K562 (cell line): ENCODE measurements around the gene ACAP3. TPM values are rescaled to one million over a fixed set of nuclear protein-coding genes. Genes with fewer than 3 reads are reported as not detected.

ENCODE experiments used
- BACH1 ChIP-seq: fragments of 200-800 bp; sonication (Bioruptor generic); IDR thresholded peaks from 2 replicates; pipeline ENCODE4 v1.6.1; 2016; ENCODE audit warnings: missing genetic modification characterization, missing compliant biosample characterization
- CBX5 ChIP-seq: IDR thresholded peaks from 2 replicates; pipeline ENCODE4 v1.6.1; 2014; ENCODE audit warnings: low read depth, borderline replicate concordance
- CEBPB ChIP-seq: fragments of 450-650 bp; IDR thresholded peaks from 2 replicates; pipeline ENCODE4 v1.6.1; 2016; ENCODE audit warnings: missing genetic modification characterization, missing compliant biosample characterization
- CTBP1 ChIP-seq: fragments of 450-650 bp; IDR thresholded peaks from 2 replicates; pipeline ENCODE4 v1.6.1; 2016; ENCODE audit warnings: borderline replicate concordance
- CXXC5 ChIP-seq: fragments of 250-450 bp; sonication (Bioruptor Pico); IDR thresholded peaks from 2 replicates; pipeline ENCODE4 v1.8.0; 2022; ENCODE audit warnings: inconsistent platforms, mild to moderate bottlenecking, moderate library complexity
- FOXA3 ChIP-seq, 2 experiments: fragments of 450-650 bp in 1 of 2; sonication (generic) in 1 of 2; formaldehyde crosslinking; IDR thresholded peaks in 1 of 2; conservative IDR thresholded peaks in 1 of 2; 2 replicates each; pipeline versions ENCODE4 v1.4.0 to v1.8.0; 2020 to 2022; ENCODE audit warnings: mild to moderate bottlenecking in 2 of 2, missing genetic modification reagents in 1 of 2
- HNRNPL ChIP-seq: fragments of 200-400 bp; formaldehyde crosslinking; IDR thresholded peaks from 2 replicates; pipeline ENCODE4 v1.6.1; 2017; ENCODE audit warnings: low read depth, mild to moderate bottlenecking, low read length
- KLF16 ChIP-seq: IDR thresholded peaks from 2 replicates; pipeline ENCODE4 v1.6.1; 2016; ENCODE audit warnings: antibody characterized with exemption
- NR1H2 ChIP-seq: sonication (generic); formaldehyde crosslinking; IDR thresholded peaks from 2 replicates; pipeline ENCODE4 v1.4.0; 2020; ENCODE audit warnings: mild to moderate bottlenecking, missing genetic modification reagents
- NRF1 ChIP-seq, 2 experiments: fragments of 450-650 bp; IDR thresholded peaks in 1 of 2; conservative IDR thresholded peaks in 1 of 2; 2 replicates each; pipeline ENCODE4 v1.6.1; 2014; ENCODE audit warnings: mild to moderate bottlenecking in 2 of 2
- PYGO2 ChIP-seq: fragments of 450-650 bp; IDR thresholded peaks from 2 replicates; pipeline ENCODE4 v1.6.1; 2016; ENCODE audit warnings: mild to moderate bottlenecking, missing genetic modification characterization, moderate library complexity, missing compliant biosample characterization
- SAFB ChIP-seq: fragments of 200-400 bp; formaldehyde crosslinking; IDR thresholded peaks from 2 replicates; pipeline ENCODE4 v1.6.1; 2017; ENCODE audit warnings: low read depth, low read length, borderline replicate concordance
- SP1 ChIP-seq: sonication (generic); formaldehyde crosslinking; IDR thresholded peaks from 2 replicates; pipeline ENCODE4 v1.8.1; 2022; ENCODE audit warnings: mild to moderate bottlenecking, missing genetic modification reagents
- SP2 ChIP-seq: IDR thresholded peaks from 2 replicates; pipeline ENCODE4 v1.6.1; 2011; ENCODE audit warnings: mild to moderate bottlenecking, low read depth, low read length, moderate library complexity; ENCODE audit not compliant: poor library complexity, severe bottlenecking; ENCODE audit errors: extremely low read depth
- STAT5A ChIP-seq: IDR thresholded peaks from 2 replicates; pipeline ENCODE4 v1.6.1; 2012; ENCODE audit warnings: low read length, inconsistent platforms, borderline replicate concordance
- SUPT5H ChIP-seq: fragments of 450-650 bp; IDR thresholded peaks from 2 replicates; pipeline ENCODE4 v1.6.1; 2016
- TBP ChIP-seq: optimal IDR thresholded peaks from 2 replicates; pipeline ENCODE3; 2011; ENCODE audit warnings: low read depth, low read length, improper control_type of control experiment
- TEAD4 ChIP-seq, 2 experiments: sonication (generic) in 1 of 2; formaldehyde crosslinking in 1 of 2; IDR thresholded peaks; 2 replicates each; pipeline versions ENCODE4 v1.6.1 to v1.8.0; 2012 to 2022; ENCODE audit warnings: borderline replicate concordance in 1 of 2, inconsistent platforms in 1 of 2, low read length in 1 of 2, mild to moderate bottlenecking in 1 of 2, missing genetic modification reagents in 1 of 2
- ZC3H11A ChIP-seq: IDR thresholded peaks from 2 replicates; pipeline ENCODE4 v1.6.1; 2012; ENCODE audit warnings: low read depth, low read length, improper control_type of control experiment
- ZNF253 ChIP-seq: fragments of 250-450 bp; sonication (Bioruptor Pico); conservative IDR thresholded peaks from 2 replicates; pipeline ENCODE4 v1.6.1; 2021; ENCODE audit warnings: mild to moderate bottlenecking
- polyA plus RNA-seq, 8 experiments: library from polyadenylated mRNA; depleted of rRNA in 4 of 8; stranded (reverse) in 5 of 8; unstranded in 3 of 8; fragments of >200 nt; fragmentation: Nextera tagmentation in 2 of 8; fragmentation: Illumina TruSeq in 1 of 8; extraction: Ambion mirVana in 2 of 8; extraction: Trizol in 1 of 8; gene quantifications; 2 replicates each; pipeline versions ENCODE4 v1.2.1 to v1.2.3, GENCODE V29; 2011 to 2014; ENCODE audit warnings: inconsistent platforms in 1 of 8, missing spikeins in 1 of 8
- total RNA-seq, 7 experiments: library from RNA; depleted of rRNA in 6 of 7; stranded (reverse); fragments of >200 nt in 6 of 7; fragmentation: Illumina TruSeq in 2 of 7; extraction: Trizol in 2 of 7; gene quantifications; 2 replicates each; pipeline versions ENCODE4 v1.2.1 to v1.2.3, GENCODE V29; 2011 to 2021; ENCODE audit warnings: low replicate concordance in 1 of 7
- TF ChIP-seq, protein P1 (sequence below): fragments of 450-650 bp; formaldehyde crosslinking; IDR thresholded peaks from 2 replicates; pipeline ENCODE4 v1.4.0; 2020; ENCODE audit warnings: mild to moderate bottlenecking, moderate library complexity
- TF ChIP-seq, protein P2 (sequence below): fragments of 250-450 bp; sonication (Bioruptor Pico); IDR thresholded peaks from 2 replicates; pipeline ENCODE4 v1.8.0; 2022; ENCODE audit warnings: moderate library complexity, mild to moderate bottlenecking, inconsistent platforms
- TF ChIP-seq, protein P3 (sequence below): fragments of 250-450 bp; sonication (Bioruptor Pico); IDR thresholded peaks from 2 replicates; pipeline ENCODE4 v1.4.0; 2020; ENCODE audit warnings: mild to moderate bottlenecking, moderate library complexity
- TF ChIP-seq, protein P4 (sequence below): fragments of 250-450 bp; sonication (Bioruptor Pico); IDR thresholded peaks from 2 replicates; pipeline ENCODE4 v1.8.0; 2022; ENCODE audit warnings: inconsistent platforms, mild to moderate bottlenecking, moderate library complexity, borderline replicate concordance

The ACAP3 gene
- total and polyA plus RNA-seq, 9 of the 15 experiments (the other 6 are each of a cell fraction or from before 2014, with no cell fraction given): 0.01 to 49.0 (median 12.0) TPM

DNA sequence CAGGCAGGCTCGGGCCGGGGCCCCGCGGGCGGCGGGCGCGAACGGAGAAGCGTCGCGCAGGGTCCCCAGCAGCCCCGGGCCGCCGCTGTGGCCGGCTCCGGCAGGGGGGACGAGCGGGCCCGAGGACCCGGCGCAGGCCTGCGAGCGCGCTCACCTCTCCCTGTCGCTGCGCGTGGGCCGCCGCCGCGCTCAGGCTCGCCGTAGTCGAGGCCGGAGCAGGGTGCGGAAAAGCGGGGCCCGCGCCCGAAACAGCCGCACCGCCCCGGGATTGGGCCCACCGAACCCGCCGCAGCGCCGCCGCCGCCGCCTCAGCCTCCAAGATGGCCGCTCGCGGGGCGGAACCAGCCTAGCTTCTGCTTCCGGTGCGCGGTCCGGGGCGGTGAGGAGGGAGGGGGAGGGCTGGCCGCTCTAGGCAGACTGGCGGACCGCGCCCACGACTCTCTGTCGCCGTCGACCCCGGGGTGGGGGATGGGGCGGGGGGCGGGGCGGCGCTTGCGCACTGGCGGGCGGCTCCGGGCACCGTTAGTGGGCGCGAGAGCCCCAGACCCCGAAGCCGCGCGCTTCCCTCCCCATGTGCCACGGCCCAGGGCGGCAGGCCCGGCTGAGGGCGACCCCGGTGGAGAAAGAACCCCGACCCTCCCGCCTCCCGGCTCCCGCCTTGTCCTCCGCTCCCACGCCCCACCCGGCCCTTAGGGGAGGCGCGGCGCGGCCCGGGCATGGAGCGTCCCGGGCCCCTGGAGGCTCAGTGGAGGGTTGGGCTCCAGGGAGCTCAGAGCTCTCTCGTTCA, 34.0 kb downstream of the ACAP3 start, which contains the start of gene UBE2J2 (continued):
- peak; percentile 97 for TF ChIP-seq SP2
- 0 out of 2 replicates have a peak, but pooled peaks have one; percentile 45 for TF ChIP-seq SAFB
- TF ChIP-seq KLF16: no peak
- TF ChIP-seq STAT5A: no peak
- peak in 1 of 2 experiments; percentile 58; a peak in 2 of 4 replicates for TF ChIP-seq FOXA3 (CRISPR knock-in tag; conservative IDR thresholded peaks at IDR 0.05 in 1 of 2, IDR thresholded peaks at IDR 0.05 in 1 of 2)
- TF ChIP-seq PYGO2 (tag): no peak
- TF ChIP-seq HNRNPL: peak; percentile 62; the same call in 1 of the 2 replicates
- TF ChIP-seq ZNF253 (CRISPR knock-in tag): no peak
- TF ChIP-seq, protein P1, sequence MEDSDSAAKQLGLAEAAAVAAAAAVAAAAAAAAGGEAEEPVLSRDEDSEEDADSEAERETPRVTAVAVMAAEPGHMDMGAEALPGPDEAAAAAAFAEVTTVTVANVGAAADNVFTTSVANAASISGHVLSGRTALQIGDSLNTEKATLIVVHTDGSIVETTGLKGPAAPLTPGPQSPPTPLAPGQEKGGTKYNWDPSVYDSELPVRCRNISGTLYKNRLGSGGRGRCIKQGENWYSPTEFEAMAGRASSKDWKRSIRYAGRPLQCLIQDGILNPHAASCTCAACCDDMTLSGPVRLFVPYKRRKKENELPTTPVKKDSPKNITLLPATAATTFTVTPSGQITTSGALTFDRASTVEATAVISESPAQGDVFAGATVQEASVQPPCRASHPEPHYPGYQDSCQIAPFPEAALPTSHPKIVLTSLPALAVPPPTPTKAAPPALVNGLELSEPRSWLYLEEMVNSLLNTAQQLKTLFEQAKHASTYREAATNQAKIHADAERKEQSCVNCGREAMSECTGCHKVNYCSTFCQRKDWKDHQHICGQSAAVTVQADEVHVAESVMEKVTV (CRISPR knock-in tag): no peak
- TF ChIP-seq TBP: peak; percentile 5
- TF ChIP-seq NR1H2: no peak; the same call in 1 of the 2 replicates
- TF ChIP-seq TEAD4 (IDR thresholded peaks at IDR 0.05; ENCODE audit: low read length): no peak
- no peak for TF ChIP-seq TEAD4 (CRISPR knock-in tag; IDR thresholded peaks at IDR 0.05; ENCODE audit: borderline replicate concordance)
- no peak for TF ChIP-seq BACH1
- TF ChIP-seq, protein P2, sequence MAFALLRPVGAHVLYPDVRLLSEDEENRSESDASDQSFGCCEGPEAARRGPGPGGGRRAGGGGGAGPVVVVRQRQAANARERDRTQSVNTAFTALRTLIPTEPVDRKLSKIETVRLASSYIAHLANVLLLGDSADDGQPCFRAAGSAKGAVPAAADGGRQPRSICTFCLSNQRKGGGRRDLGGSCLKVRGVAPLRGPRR (CRISPR knock-in tag): no peak
- peak; percentile 83 for TF ChIP-seq CXXC5
- no peak for TF ChIP-seq CEBPB (tag)
- TF ChIP-seq SP1 (CRISPR knock-in tag): peak; percentile 60
- TF ChIP-seq CTBP1: 0 out of 2 replicates have a peak, but pooled peaks have one; percentile 36
- TF ChIP-seq, protein P3, sequence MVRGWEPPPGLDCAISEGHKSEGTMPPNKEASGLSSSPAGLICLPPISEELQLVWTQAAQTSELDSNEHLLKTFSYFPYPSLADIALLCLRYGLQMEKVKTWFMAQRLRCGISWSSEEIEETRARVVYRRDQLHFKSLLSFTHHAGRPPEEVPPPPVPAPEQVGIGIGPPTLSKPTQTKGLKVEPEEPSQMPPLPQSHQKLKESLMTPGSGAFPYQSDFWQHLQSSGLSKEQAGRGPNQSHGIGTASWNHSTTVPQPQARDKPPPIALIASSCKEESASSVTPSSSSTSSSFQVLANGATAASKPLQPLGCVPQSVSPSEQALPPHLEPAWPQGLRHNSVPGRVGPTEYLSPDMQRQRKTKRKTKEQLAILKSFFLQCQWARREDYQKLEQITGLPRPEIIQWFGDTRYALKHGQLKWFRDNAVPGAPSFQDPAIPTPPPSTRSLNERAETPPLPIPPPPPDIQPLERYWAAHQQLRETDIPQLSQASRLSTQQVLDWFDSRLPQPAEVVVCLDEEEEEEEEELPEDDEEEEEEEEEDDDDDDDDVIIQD (CRISPR knock-in tag): no peak
- TF ChIP-seq, protein P4, sequence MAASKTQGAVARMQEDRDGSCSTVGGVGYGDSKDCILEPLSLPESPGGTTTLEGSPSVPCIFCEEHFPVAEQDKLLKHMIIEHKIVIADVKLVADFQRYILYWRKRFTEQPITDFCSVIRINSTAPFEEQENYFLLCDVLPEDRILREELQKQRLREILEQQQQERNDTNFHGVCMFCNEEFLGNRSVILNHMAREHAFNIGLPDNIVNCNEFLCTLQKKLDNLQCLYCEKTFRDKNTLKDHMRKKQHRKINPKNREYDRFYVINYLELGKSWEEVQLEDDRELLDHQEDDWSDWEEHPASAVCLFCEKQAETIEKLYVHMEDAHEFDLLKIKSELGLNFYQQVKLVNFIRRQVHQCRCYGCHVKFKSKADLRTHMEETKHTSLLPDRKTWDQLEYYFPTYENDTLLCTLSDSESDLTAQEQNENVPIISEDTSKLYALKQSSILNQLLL (CRISPR knock-in tag): no peak
- TF ChIP-seq ZC3H11A: no peak
- no peak for TF ChIP-seq CBX5
- TF ChIP-seq SUPT5H: peak; percentile 84
- peak; percentile 85 to 87 for TF ChIP-seq NRF1 (conservative IDR thresholded peaks at IDR 0.05 in 1 of 2, IDR thresholded peaks at IDR 0.05 in 1 of 2)
